ENCODE measurements around the gene LRRN4CL.

The LRRN4CL gene

GRCh38 chr11:62645946-62646824 lies 43.1 kb downstream of the LRRN4CL start, which contains the start of gene GANAB:
Gene GANAB (minus strand): TSS chr11:62646613. CDS start chr11:62646599, 14 bp downstream.
- peak; percentile 97 for DNase-seq

- no peak for DNase-seq
Observed at GRCh38 chr11:62645671-62645945, 43.7 kb downstream of the LRRN4CL start.

DNA sequence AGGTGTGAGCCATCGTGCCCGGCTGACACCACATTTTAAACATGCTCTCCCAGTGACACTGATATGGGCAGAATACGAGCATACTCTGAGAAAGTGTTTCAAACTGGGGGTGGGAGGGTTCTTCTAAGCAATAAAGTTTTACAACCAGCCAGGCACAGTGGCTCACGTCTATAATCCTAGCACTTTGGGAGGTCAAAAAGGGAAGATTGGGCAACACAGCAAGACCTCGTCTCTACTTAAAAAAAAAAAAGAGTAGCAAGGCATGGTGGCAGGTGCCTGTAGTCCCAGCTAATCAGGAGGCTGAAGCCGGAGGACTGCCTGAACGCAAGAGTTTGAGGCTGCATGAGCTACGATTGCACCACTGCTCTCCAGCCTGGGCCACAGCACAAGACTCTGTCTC lies 45.1 kb downstream of the LRRN4CL start:
- DNase-seq, result no peak
